GM23338 (cell line): ENCODE results near the gene CES3. TPM values are rescaled to one million over a fixed set of nuclear protein-coding genes. Genes with fewer than 3 reads are reported as not detected.
A peak's percentile ranks its signal among the peaks of the same experiment; 100 is the strongest.

Experiments
- ATAC-seq: fragments of 200-7000 bp; cut with Tn5 transposase; 3 replicates; pipeline ENCODE4 v1.9.1; 2020
- DNase-seq: peaks from one replicate; pipeline ENCODE4 v3.0.0-alpha.2; 2015; ENCODE audit warnings: low spot score
- H2AFZ ChIP-seq: fragments of 200-600 bp; sonication (generic); 2 replicates; pipeline ENCODE4 v1.8.0; 2016; ENCODE audit warnings: antibody characterized with exemption, mild to moderate bottlenecking, moderate library complexity
- H3F3A ChIP-seq: fragments of 200-600 bp; sonication (generic); replicated peaks from 2 replicates; pipeline ENCODE4 v1.8.0; 2017; ENCODE audit warnings: antibody characterized with exemption, mixed run types, low read depth
- H3K27ac ChIP-seq: fragments of 200-600 bp; sonication (generic); 2 replicates; pipeline ENCODE4 v1.6.1; 2016; ENCODE audit warnings: low read depth
- H3K27me3 ChIP-seq: fragments of 200-600 bp; sonication (generic); 2 replicates; pipeline ENCODE4 v1.8.0; 2016; ENCODE audit warnings: mild to moderate bottlenecking, mixed run types, moderate library complexity; ENCODE audit not compliant: insufficient read depth
- H3K36me3 ChIP-seq: fragments of 200-600 bp; sonication (generic); 2 replicates; pipeline ENCODE4 v1.8.0; 2016; ENCODE audit warnings: mild to moderate bottlenecking; ENCODE audit not compliant: insufficient read depth
- H3K4me1 ChIP-seq: fragments of 200-600 bp; sonication (generic); 2 replicates; pipeline ENCODE4 v1.8.0; 2016; ENCODE audit warnings: mild to moderate bottlenecking, moderate library complexity; ENCODE audit not compliant: insufficient read depth
- H3K4me2 ChIP-seq: fragments of 200-600 bp; sonication (generic); 2 replicates; pipeline ENCODE4 v1.7.1; 2017; ENCODE audit warnings: mixed run types
- H3K4me3 ChIP-seq: fragments of 200-600 bp; sonication (generic); 2 replicates; pipeline ENCODE4 v1.6.1; 2016; ENCODE audit warnings: mixed run types
- H3K79me2 ChIP-seq: fragments of 200-600 bp; sonication (generic); replicated peaks from 2 replicates; pipeline ENCODE4 v1.8.0; 2017; ENCODE audit warnings: mild to moderate bottlenecking; ENCODE audit not compliant: insufficient read depth
- H3K9me2 ChIP-seq: fragments of 200-600 bp; sonication (generic); 2 replicates; pipeline ENCODE4 v1.8.0; 2017; ENCODE audit not compliant: insufficient read depth
- H4K20me1 ChIP-seq: fragments of 200-600 bp; sonication (generic); replicated peaks from 2 replicates; pipeline ENCODE4 v1.8.0; 2017; ENCODE audit warnings: mild to moderate bottlenecking; ENCODE audit not compliant: insufficient read depth
- H3K27ac Mint-ChIP-seq: 2 replicates; pipeline ENCODE4 v1.8.0; 2020; ENCODE audit warnings: inconsistent platforms, mild to moderate bottlenecking, moderate library complexity, mixed read lengths
- H3K27me3 Mint-ChIP-seq: 3 replicates; pipeline ENCODE4 v1.8.0; 2022; ENCODE audit warnings: low read depth, mild to moderate bottlenecking, moderate library complexity, mixed read lengths, inconsistent platforms; ENCODE audit not compliant: insufficient read depth, poor library complexity
- H3K36me3 Mint-ChIP-seq: 3 replicates; pipeline ENCODE4 v1.8.0; 2021; ENCODE audit warnings: low read depth, mild to moderate bottlenecking, inconsistent platforms, moderate library complexity, mixed read lengths
- H3K4me1 Mint-ChIP-seq: 3 replicates; pipeline ENCODE4 v1.8.0; 2020; ENCODE audit warnings: mild to moderate bottlenecking, inconsistent platforms, mixed read lengths
- H3K4me3 Mint-ChIP-seq: 3 replicates; pipeline ENCODE4 v1.8.0; 2021; ENCODE audit warnings: moderate library complexity, mild to moderate bottlenecking, inconsistent platforms, mixed read lengths
- H3K9me3 Mint-ChIP-seq: 3 replicates; pipeline ENCODE4 v1.8.0; 2020; ENCODE audit warnings: moderate library complexity, mild to moderate bottlenecking, inconsistent platforms, mixed read lengths
- ETS1 ChIP-seq: IDR thresholded peaks from 2 replicates; pipeline ENCODE4 v1.6.1; 2016; ENCODE audit warnings: antibody characterized with exemption
- EZH2 ChIP-seq: fragments of 200-600 bp; sonication (generic); IDR thresholded peaks from one replicate; pipeline ENCODE4 v1.8.0; 2017; ENCODE audit warnings: antibody characterized with exemption, mild to moderate bottlenecking, low read depth; ENCODE audit not compliant: unreplicated experiment
- EZH2phosphoT487 ChIP-seq: fragments of 200-600 bp; sonication (generic); IDR thresholded peaks from one replicate; pipeline ENCODE4 v1.8.1; 2018; ENCODE audit warnings: antibody characterized with exemption; ENCODE audit not compliant: unreplicated experiment
- NANOG ChIP-seq: IDR thresholded peaks from 2 replicates; pipeline ENCODE4 v1.6.1; 2016; ENCODE audit warnings: antibody characterized with exemption, borderline replicate concordance
- POLR2AphosphoS5 ChIP-seq: IDR thresholded peaks from 2 replicates; pipeline ENCODE4 v1.6.1; 2016; ENCODE audit warnings: antibody characterized with exemption, low read depth
- REST ChIP-seq: IDR thresholded peaks from one replicate; pipeline ENCODE4 v1.6.1; 2018; ENCODE audit warnings: antibody characterized with exemption; ENCODE audit not compliant: unreplicated experiment
- ZNF114 ChIP-seq: fragments of 250-450 bp; sonication (Bioruptor Pico); IDR thresholded peaks from 2 replicates; pipeline ENCODE4 v1.5.0; 2020; ENCODE audit warnings: mild to moderate bottlenecking, moderate library complexity
- ZNF331 ChIP-seq: fragments of 250-450 bp; sonication (Bioruptor Pico); IDR thresholded peaks from 2 replicates; pipeline ENCODE4 v1.5.0; 2020; ENCODE audit warnings: low read depth, mild to moderate bottlenecking, moderate library complexity
- ZNF462 ChIP-seq: fragments of 250-450 bp; sonication (Bioruptor Pico); IDR thresholded peaks from 2 replicates; pipeline ENCODE4 v1.5.0; 2020; ENCODE audit warnings: mild to moderate bottlenecking, moderate library complexity
- polyA plus RNA-seq: library from polyadenylated mRNA; unstranded; fragments of >200 nt; fragmentation: Nextera tagmentation; extraction: Ambion mirVana; gene quantifications from 2 replicates; pipeline ENCODE4 v1.2.1, GENCODE V29; 2016
- total RNA-seq: library from RNA; depleted of rRNA; stranded (reverse); fragments of >200 nt; shearing (Covaris generic); gene quantifications from 2 replicates; pipeline ENCODE4 v1.2.3, GENCODE V29; 2014

CES3 gene
- total and polyA plus RNA-seq, 2 experiments from 2014 or later = 0.55 to 1.0 TPM

- TF ChIP-seq EZH2 (no peak), REST (no peak), POLR2AphosphoS5 (no peak), ETS1 (no peak), ZNF331 (CRISPR knock-in tag) (no peak)
Observed at GRCh38 chr16:66996983-66997358, 35.9 kb downstream of the CES3 start (continued).

GRCh38 chr16:67000384-67001351 lies 39.6 kb downstream of the CES3 start:
- DNase-seq = peak; percentile 83
- H3K27me3 ChIP-seq = peaks cover 54% of the 10 kb centered on the region
- H3K4me3 ChIP-seq = peak overlapping the region; percentile 72
- no peaks in the 10 kb centered on the region for H3K36me3 ChIP-seq
- H2AFZ ChIP-seq = peak overlapping the region; percentile 98
- Mint-ChIP-seq H3K4me3 (peak overlapping the region; percentile 74), H3K27ac (no peak overlapping the region), H3K27me3 (peaks cover 41% of the 10 kb centered on the region), H3K9me3 (no peaks in the 10 kb centered on the region), H3K36me3 (no peaks in the 10 kb centered on the region; the same call in 2 of the 3 replicates), H3K4me1 (peaks cover 7% of the 10 kb centered on the region; the same call in 2 of the 3 replicates)
- peak overlapping the region; percentile 90 for H3K4me2 ChIP-seq
- no peak overlapping the region for H3K27ac ChIP-seq
- H3K9me2 ChIP-seq = no peaks in the 10 kb centered on the region
- ATAC-seq = peak; percentile 86
- no peaks in the 10 kb centered on the region for H3K79me2 ChIP-seq
- no peaks in the 10 kb centered on the region for H3F3A ChIP-seq
- no peaks in the 10 kb centered on the region; the same call in 1 of the 2 replicates for H3K4me1 ChIP-seq
- H4K20me1 ChIP-seq = no peaks in the 10 kb centered on the region
- no peak for TF ChIP-seq ZNF114
- TF ChIP-seq NANOG = no peak
- TF ChIP-seq ZNF462 (CRISPR knock-in tag) = no peak
- TF ChIP-seq ETS1 = no peak
- TF ChIP-seq EZH2phosphoT487 = no peak
- TF ChIP-seq ZNF331 (CRISPR knock-in tag) = no peak
